ENCODE results near the gene SCG2.

DNA sequence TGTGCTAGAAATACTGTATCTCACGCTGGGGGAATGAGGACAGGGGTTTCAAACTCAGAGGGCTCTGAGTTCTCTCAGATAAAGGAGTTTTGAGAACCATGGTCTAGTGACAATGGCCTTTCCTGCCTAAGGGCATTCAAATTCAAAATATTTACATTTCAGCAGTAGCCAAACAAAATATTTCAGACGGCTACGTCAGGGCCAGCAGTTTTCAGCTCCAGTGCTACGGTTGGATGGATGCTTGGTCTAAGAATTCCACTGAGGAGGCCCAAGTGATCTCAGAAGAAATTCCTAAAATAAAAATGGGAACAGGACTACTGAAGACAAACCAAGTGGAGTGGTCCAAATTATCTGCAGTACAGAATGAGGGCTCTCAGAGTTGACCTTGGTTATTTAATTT is 41.1 kb upstream of the SCG2 start:
- TF ChIP-seq, protein P1, sequence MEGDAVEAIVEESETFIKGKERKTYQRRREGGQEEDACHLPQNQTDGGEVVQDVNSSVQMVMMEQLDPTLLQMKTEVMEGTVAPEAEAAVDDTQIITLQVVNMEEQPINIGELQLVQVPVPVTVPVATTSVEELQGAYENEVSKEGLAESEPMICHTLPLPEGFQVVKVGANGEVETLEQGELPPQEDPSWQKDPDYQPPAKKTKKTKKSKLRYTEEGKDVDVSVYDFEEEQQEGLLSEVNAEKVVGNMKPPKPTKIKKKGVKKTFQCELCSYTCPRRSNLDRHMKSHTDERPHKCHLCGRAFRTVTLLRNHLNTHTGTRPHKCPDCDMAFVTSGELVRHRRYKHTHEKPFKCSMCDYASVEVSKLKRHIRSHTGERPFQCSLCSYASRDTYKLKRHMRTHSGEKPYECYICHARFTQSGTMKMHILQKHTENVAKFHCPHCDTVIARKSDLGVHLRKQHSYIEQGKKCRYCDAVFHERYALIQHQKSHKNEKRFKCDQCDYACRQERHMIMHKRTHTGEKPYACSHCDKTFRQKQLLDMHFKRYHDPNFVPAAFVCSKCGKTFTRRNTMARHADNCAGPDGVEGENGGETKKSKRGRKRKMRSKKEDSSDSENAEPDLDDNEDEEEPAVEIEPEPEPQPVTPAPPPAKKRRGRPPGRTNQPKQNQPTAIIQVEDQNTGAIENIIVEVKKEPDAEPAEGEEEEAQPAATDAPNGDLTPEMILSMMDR (IDR thresholded peaks at IDR 0.05): no peak
- TF ChIP-seq POLR2A (IDR thresholded peaks at IDR 0.05): no peak

Data from heart left ventricle (tissue), 13 donors.